Frontal cortex (tissue), 4 donors: ENCODE results near the gene CRX. TPM values are rescaled to one million over a fixed set of nuclear protein-coding genes. Genes with fewer than 3 reads are reported as not detected.
"Not testable (repeated sequence)": the region's sequence is repeated elsewhere in the genome, so short reads cannot be mapped to it uniquely, and the experiment has no call there.

Source experiments
- DNase-seq, 2 donors: peaks; one replicate each; pipeline ENCODE4 v3.0.0; 2012; ENCODE audit warnings: low spot score in 2 of 2
- FAIRE-seq: peaks from 2 replicates; lab custom pipeline; 2012; peaks lifted over from hg19 to GRCh38; lab: Jason Lieb, UNC
- total RNA-seq: library from RNA; depleted of rRNA; stranded (reverse); fragments of >200 nt; gene quantifications from one replicate; pipeline ENCODE4 v1.2.3, GENCODE V29; 2014
- donor health status: control.
- donor health status: control.
- donor health status: control.

CRX gene
- total RNA-seq, 1 donor from 2014 or later, result not detected

- DNase-seq (no peak), FAIRE-seq (no peak)
Measured at GRCh38 chr19:47802521-47803043, 19.2 kb upstream of the CRX start.

DNA sequence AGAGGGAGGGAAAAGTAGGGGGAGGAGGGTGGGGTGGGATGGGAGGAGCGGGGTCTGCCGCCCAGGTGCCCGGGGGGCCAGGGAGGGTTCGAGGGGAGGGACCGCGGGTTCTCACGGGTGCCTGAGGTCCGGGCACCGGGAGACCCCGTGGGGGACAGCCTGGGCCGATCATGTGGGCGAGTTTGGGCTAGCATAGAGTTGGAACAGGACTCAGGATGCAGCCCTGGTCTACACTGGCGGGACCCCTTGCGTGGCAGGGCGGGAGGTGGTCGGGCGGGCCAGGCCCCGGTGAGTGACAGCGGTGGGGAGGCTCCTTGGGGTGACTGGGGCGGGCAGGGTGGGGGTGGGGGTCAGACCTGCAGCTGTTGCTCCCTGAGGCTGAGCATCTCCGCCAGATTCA lies 18.6 kb upstream of the CRX start:
- not testable (repeated sequence) for FAIRE-seq, DNase-seq

GRCh38 chr19:47803671-47804070 lies 18.1 kb upstream of the CRX start:
- FAIRE-seq, DNase-seq: not testable (repeated sequence)

DNA sequence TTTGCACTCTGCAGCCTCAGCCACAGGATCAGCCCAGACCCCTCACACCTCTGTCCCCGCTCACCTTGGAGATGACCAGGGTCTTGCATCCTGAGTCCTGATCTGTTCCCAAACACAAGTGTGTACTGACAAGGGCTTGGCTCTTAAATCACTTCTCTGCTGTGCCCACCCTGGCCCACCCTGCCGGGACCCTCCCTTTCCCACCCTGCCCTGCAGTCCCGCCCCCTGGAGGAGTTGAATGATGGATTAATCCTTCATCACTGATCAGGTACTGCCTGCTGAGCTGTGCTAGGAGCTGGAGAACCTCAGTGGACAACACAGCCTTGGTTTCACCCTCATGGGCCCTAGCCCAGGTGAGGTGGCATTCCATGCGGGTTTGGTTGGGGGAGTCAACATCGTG lies 17.3 kb upstream of the CRX start, which contains the start of gene TPRX1:
TSS of gene TPRX1 (minus strand) at position 101 of the 400 bp plus-strand sequence. CDS start at position 89, 12 bp downstream.
- FAIRE-seq, DNase-seq: not testable (repeated sequence)

DNA sequence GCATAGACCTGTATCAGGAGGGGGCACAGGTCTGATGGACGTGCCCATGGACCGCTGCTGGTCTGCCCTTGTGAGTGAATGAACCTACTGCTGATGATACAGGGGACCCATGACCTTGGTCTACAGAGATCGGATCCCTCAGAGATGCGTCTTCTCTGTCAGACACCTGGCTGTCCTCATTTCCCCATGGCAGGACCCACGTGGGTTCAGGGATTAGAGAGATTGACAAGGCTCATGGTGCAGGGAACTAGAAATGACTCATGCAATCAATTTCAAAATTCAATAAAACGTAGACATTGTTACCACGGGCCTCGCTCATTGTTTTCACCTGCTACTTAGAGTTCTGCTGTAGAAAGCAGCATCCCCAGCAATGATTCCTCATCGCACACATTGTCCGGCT lies 16.4 kb upstream of the CRX start:
- no peak for FAIRE-seq
- no peak for DNase-seq

DNA sequence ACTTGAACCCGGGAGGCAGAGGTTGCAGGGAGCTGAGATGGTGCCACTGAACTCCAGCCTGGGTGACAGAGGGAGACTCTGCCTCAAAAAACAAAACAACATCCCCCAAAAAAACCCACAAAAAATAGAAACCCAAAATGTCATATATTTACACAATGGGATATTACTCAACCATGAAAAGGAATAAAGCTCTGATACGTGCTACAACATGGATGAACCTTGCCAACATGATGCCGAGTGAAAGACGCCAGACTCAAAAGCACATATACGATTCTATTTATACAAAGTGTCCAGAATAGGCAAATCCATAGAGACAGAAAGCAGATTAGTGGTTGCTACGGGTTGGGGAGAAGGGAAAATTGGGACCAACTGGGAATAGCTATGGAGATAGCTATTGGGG lies 15.3 kb upstream of the CRX start:
- DNase-seq (no peak), FAIRE-seq (no peak)

DNA sequence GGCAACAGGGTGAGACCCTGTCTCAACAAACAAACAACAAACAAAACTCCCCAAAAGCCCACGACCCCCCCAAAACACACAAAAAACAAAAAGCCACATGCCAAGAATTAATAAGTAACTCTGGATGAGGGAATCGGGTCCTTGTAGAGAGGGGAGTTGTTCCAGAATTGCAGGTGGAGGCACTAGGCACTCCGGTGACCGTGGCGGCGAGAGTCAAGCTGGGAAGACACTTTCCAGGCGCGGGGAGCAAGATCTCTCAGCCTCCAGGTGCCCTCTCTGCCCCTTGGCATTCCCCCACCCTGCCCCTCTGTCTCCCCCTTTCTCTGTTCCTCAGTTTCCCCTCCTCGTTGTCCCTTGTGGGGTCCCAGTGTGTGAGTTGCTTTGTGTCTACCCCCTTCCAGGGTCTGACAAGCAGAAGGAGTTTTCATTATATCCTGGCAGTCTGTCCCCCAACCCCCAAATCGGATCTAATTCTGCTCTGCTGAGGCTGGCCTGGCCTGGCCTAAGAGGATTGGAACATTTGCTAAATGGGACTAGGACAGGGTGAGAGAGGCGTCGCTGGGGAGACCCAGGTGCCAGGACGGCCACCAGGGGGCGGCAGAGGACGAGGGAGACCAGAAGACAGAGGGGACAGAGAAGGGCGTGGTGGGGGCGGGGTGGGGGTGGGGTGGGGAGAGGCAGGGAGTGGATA lies 8.3 kb upstream of the CRX start:
- FAIRE-seq, result no peak
- DNase-seq, result peak in 1 of 2 donors; percentile 52

DNA sequence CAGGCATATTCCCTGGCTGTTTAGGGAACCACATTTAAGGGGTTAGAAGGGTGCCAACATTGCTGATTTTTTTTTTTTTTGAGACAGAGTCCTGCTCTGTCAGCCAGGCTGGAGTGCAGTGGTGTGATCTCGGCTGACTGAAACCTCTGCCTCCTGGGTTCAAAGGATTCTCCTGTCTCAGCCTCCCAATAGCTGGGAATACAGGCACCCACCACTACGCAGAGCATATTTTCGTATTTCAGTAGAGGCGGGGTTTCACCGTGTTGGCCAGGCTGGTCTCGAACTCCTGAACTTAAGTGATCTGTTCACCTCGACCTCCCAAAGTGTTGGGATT lies 7.8 kb upstream of the CRX start:
- no peak for DNase-seq
- no peak for FAIRE-seq

DNA sequence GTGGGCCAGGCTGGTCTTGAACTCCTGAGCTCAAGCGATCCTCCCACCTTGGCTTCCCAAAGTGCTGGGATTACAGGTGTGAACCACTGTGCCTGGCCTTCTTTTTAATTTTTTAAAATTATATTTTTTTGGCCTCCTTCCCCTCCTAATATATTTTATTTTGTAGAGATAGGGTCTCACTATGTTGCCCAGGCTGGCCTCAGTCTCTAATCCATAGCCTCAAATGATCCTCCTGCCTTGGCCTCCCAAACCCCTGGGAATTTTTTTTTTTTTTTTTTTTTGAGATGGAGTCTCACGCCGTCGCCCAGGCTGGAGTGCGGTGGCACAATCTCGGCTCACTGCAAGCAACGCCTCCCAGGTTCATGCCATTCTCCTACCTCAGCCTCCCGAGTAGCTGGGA lies 5.5 kb upstream of the CRX start:
- not testable (repeated sequence) for DNase-seq, FAIRE-seq

DNA sequence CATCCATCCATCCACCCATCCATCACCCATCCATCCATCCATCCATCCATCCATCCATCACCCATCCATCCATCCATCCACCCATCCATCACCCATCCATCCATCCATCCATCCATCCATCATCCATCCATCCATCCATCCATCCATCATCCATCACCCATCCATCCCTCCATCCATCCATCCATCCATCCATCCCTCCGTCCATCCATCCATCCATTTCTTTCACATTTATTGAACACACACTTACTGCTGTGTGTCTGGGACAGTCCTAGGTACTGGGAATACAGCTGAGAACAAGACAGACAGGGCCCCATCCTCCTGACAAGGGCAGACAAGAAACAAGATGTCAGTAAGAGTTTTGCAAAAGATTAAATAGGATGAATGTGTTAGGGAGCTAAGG lies 3.5 kb upstream of the CRX start:
- not testable (repeated sequence) for FAIRE-seq, DNase-seq

DNA sequence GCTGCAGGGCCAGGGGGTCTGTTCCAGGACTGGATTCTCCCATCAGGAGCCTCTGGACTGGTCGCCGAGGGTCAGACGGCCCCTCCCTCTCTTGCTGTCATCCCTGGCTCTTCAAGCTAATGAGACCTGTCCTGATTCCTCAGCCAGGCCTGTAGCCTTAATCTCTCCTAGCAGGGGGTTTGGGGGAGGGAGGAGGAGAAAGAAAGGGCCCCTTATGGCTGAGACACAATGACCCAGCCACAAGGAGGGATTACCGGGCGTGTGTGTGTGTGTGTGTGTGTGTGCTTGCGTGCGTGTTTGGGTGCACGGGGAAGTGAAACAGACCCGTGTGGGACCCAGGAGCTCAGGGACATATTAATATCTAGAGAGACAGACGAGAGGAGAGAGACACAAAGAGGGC lies 1.9 kb upstream of the CRX start:
- FAIRE-seq (no peak), DNase-seq (no peak)

- FAIRE-seq (no peak), DNase-seq (no peak)
Measured at GRCh38 chr19:47820410-47820809, 1.3 kb upstream of the CRX start.

GRCh38 chr19:47824396-47824795 lies 2.7 kb downstream of the CRX start:
- DNase-seq (no peak), FAIRE-seq (no peak)

GRCh38 chr19:47826800-47827199 lies 5.1 kb downstream of the CRX start:
- DNase-seq (no peak), FAIRE-seq (no peak)

GRCh38 chr19:47832723-47833122 lies 11.0 kb downstream of the CRX start:
- no peak for FAIRE-seq
- no peak for DNase-seq

DNA sequence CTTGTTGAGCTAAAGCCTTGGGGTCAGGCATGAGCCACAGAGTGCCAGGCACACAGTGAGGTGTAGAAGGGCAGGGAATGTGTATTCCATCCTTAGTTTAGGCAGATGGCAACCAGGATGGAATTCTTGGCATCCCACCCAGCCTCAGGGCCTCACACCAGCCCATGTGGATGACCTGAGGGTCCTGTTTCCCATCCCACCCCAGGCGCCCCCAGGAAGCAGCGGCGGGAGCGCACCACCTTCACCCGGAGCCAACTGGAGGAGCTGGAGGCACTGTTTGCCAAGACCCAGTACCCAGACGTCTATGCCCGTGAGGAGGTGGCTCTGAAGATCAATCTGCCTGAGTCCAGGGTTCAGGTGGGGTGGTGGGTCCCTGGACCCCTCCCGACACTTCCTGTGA lies 14.3 kb downstream of the CRX start:
- no peak for FAIRE-seq

DNA sequence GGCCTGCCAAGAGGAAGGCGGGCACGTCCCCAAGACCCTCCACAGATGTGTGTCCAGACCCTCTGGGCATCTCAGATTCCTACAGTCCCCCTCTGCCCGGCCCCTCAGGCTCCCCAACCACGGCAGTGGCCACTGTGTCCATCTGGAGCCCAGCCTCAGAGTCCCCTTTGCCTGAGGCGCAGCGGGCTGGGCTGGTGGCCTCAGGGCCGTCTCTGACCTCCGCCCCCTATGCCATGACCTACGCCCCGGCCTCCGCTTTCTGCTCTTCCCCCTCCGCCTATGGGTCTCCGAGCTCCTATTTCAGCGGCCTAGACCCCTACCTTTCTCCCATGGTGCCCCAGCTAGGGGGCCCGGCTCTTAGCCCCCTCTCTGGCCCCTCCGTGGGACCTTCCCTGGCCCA lies 17.7 kb downstream of the CRX start:
- FAIRE-seq, result no peak
- DNase-seq, result no peak

More for the DNA sequence above, 14.3 kb downstream of the CRX start:
- no peak for DNase-seq

GRCh38 chr19:47839913-47840312 lies 18.2 kb downstream of the CRX start:
- FAIRE-seq (no peak), DNase-seq (no peak)

- no peak for FAIRE-seq
- no peak for DNase-seq
Measured at GRCh38 chr19:47842941-47843340, 21.2 kb downstream of the CRX start.

- FAIRE-seq (no peak), DNase-seq (no peak)
Measured at GRCh38 chr19:47848425-47848822, 26.7 kb downstream of the CRX start.

DNA sequence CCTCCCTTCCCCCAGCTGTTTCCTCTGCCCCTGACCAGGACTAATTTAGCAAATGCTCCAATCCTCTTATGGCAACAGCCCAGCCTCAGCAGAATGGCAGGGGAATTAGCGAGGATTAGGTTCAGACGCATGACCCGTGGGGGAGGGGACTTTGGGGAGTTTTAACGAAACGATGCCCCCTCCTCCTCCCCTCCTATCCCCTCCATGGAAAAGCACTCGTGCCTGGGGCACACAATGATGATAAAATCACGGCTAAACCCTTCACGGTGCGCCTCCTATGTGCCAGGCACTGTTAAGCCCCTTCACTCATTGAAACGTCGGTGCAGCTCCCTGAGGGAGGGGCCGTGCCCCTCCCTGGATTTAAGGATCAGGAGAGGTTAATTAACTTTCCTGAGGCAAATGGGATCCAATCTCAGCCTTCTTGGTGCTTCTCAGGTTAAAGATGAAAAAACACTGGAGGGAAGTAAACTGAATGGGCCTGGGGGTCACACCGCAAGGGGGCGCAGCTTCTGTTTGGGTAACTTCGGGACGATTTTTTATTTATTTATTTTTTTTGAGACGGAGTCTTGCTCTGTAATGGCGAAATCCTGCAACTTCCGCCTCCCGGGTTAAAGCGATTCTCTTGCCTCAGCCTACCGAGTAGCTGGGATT lies 27.2 kb downstream of the CRX start:
- FAIRE-seq (no peak), DNase-seq (no peak)
